ENCODE results near the gene ADAMTS9. TPM values are rescaled to one million over a fixed set of nuclear protein-coding genes. Genes with fewer than 3 reads are reported as not detected.

Gene ADAMTS9
- total RNA-seq, 1 donor from 2014 or later = 47.7 TPM

DNA sequence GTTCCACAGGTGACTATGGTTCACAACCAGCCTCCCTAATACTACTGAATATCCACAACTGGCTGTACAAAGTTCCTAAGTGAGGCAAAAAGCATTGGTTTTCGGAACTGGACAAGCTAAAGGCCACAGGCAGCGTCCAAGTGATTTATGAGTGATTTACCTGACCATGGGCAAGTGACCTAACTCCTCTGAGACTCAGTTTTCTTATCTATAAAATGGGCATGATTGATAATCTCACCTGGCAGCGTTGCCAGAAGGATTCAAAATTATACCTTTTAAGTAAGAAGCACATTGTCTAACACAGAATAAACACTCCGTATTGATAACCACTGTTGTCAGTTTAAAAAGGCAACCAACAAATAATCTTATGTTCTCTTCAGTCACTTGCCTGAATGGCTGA is 29.8 kb downstream of the ADAMTS9 start:
- Histone ChIP-seq H3K9me3 (ENCODE audit: low read depth) (no peaks in the 10 kb centered on the region), H3F3A (ENCODE audit: low read depth) (peaks cover 8% of the 10 kb centered on the region), H3K27ac (no peak overlapping the region), H3K79me2 (ENCODE audit: low read depth) (no peaks in the 10 kb centered on the region), H3K36me3 (peaks cover 6% of the 10 kb centered on the region), H2AFZ (replicated peaks) (no peak overlapping the region), H3K9ac (no peak overlapping the region), H4K20me1 (ENCODE audit: low read depth) (no peaks in the 10 kb centered on the region), H3K4me1 (peaks cover 18% of the 10 kb centered on the region), H3K4me2 (no peak overlapping the region), H3K27me3 (no peaks in the 10 kb centered on the region), H3K4me3 (no peak overlapping the region)
- Mint-ChIP-seq H3K4me1 (peaks cover 13% of the 10 kb centered on the region), H3K27me3 (ENCODE audit: insufficient read depth, low read depth) (no peaks in the 10 kb centered on the region), H3K4me3 (no peak overlapping the region), H3K36me3 (peaks cover 46% of the 10 kb centered on the region), H3K9me3 (peaks cover 12% of the 10 kb centered on the region), H3K27ac (no peak overlapping the region)
- DNase-seq (ENCODE audit: low spot score) = no peak
- TF ChIP-seq EZH2 (IDR thresholded peaks at IDR 0.05) (no peak), EZH2phosphoT487 (IDR thresholded peaks at IDR 0.05) (no peak)
- TF ChIP-seq, protein P1, sequence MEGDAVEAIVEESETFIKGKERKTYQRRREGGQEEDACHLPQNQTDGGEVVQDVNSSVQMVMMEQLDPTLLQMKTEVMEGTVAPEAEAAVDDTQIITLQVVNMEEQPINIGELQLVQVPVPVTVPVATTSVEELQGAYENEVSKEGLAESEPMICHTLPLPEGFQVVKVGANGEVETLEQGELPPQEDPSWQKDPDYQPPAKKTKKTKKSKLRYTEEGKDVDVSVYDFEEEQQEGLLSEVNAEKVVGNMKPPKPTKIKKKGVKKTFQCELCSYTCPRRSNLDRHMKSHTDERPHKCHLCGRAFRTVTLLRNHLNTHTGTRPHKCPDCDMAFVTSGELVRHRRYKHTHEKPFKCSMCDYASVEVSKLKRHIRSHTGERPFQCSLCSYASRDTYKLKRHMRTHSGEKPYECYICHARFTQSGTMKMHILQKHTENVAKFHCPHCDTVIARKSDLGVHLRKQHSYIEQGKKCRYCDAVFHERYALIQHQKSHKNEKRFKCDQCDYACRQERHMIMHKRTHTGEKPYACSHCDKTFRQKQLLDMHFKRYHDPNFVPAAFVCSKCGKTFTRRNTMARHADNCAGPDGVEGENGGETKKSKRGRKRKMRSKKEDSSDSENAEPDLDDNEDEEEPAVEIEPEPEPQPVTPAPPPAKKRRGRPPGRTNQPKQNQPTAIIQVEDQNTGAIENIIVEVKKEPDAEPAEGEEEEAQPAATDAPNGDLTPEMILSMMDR (IDR thresholded peaks at IDR 0.05) = no peak

DNA sequence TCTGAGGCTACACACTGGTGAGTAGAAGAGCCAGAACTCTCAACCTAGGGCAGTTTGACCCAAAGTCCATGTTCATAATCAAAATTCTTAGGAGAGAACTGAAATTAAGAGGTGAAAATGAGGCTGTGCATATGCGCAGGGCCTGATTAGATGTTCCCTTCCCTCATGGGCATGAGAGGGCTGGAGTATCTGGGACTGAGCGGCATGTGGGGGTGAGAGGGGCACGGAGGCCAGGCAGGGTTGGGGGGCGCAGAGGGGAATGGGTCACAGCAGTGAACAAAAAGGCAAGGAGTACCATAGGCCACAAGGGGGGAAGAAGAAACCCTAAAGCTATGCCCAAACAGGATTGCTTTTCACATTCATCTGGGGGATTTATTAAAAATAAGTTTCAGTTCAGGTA is 31.3 kb downstream of the ADAMTS9 start:
- Histone ChIP-seq H3K36me3 (no peaks in the 10 kb centered on the region), H2AFZ (replicated peaks) (no peak overlapping the region), H3K4me2 (no peak overlapping the region), H3K27ac (no peak overlapping the region), H3K4me3 (no peak overlapping the region), H3K4me1 (peaks cover 29% of the 10 kb centered on the region), H3K9ac (no peak overlapping the region), H3K9me3 (ENCODE audit: low read depth) (no peaks in the 10 kb centered on the region), H4K20me1 (ENCODE audit: low read depth) (no peaks in the 10 kb centered on the region), H3K79me2 (ENCODE audit: low read depth) (no peaks in the 10 kb centered on the region), H3F3A (ENCODE audit: low read depth) (peaks cover 10% of the 10 kb centered on the region), H3K27me3 (no peaks in the 10 kb centered on the region)
- no peak for DNase-seq (ENCODE audit: low spot score)
- Mint-ChIP-seq H3K9me3 (peaks cover 3% of the 10 kb centered on the region), H3K27me3 (ENCODE audit: insufficient read depth, low read depth) (no peaks in the 10 kb centered on the region), H3K4me3 (no peak overlapping the region), H3K4me1 (peaks cover 15% of the 10 kb centered on the region), H3K27ac (no peak overlapping the region), H3K36me3 (peaks cover 36% of the 10 kb centered on the region)
- TF ChIP-seq EZH2 (IDR thresholded peaks at IDR 0.05) (no peak), EZH2phosphoT487 (IDR thresholded peaks at IDR 0.05) (no peak)
- TF ChIP-seq, protein P1 (IDR thresholded peaks at IDR 0.05) = no peak

DNA sequence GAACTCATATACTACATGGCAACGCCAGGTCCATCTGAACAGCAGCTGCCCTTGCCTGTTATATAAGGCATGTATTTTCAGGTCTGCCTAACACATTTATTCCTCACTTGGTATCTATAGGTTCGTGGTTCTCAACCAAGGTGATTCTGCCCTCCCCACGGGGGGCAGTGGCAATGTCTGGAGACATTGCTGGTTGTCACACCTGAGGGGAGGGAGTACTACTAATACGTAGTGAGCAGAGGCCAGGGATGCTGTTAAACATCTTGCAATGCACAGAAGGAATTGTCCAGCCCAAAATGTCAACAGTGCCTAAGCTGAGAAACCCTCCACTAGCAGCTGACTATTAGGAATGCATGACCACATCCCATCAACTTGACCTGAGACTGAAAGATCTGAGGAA is 32.6 kb downstream of the ADAMTS9 start:
- Histone ChIP-seq H3K4me3 (no peak overlapping the region), H4K20me1 (ENCODE audit: low read depth) (no peaks in the 10 kb centered on the region), H3K36me3 (peaks cover under 1% of the 10 kb centered on the region), H3K4me1 (peaks cover 43% of the 10 kb centered on the region), H3K27ac (no peak overlapping the region), H3K9ac (no peak overlapping the region), H3K4me2 (no peak overlapping the region), H3K79me2 (ENCODE audit: low read depth) (no peaks in the 10 kb centered on the region), H3K27me3 (no peaks in the 10 kb centered on the region), H3F3A (ENCODE audit: low read depth) (peaks cover 24% of the 10 kb centered on the region), H3K9me3 (ENCODE audit: low read depth) (no peaks in the 10 kb centered on the region), H2AFZ (replicated peaks) (no peak overlapping the region)
- H3K27ac Mint-ChIP-seq = no peak overlapping the region
- H3K36me3 Mint-ChIP-seq = peaks cover 43% of the 10 kb centered on the region
- no peak overlapping the region for H3K4me3 Mint-ChIP-seq
- TF ChIP-seq, protein P1 (IDR thresholded peaks at IDR 0.05) = no peak
- TF ChIP-seq EZH2phosphoT487 (IDR thresholded peaks at IDR 0.05) = no peak
- no peak for TF ChIP-seq EZH2 (IDR thresholded peaks at IDR 0.05)
- peaks cover 27% of the 10 kb centered on the region for H3K4me1 Mint-ChIP-seq
- H3K9me3 Mint-ChIP-seq = no peaks in the 10 kb centered on the region
- no peaks in the 10 kb centered on the region for H3K27me3 Mint-ChIP-seq (ENCODE audit: insufficient read depth, low read depth)
- DNase-seq (ENCODE audit: low spot score) = no peak

All from neural progenitor cell (in vitro differentiated cells).